ENCODE data around the gene PPIP5K2. TPM values are rescaled to one million over a fixed set of nuclear protein-coding genes. Genes with fewer than 3 reads are reported as not detected.
"Not testable (repeated sequence)": the region's sequence is repeated elsewhere in the genome, so short reads cannot be mapped to it uniquely, and the experiment has no call there.

Gene PPIP5K2
- total RNA-seq, 1 experiment from 2014 or later, result 29.7 TPM

DNA sequence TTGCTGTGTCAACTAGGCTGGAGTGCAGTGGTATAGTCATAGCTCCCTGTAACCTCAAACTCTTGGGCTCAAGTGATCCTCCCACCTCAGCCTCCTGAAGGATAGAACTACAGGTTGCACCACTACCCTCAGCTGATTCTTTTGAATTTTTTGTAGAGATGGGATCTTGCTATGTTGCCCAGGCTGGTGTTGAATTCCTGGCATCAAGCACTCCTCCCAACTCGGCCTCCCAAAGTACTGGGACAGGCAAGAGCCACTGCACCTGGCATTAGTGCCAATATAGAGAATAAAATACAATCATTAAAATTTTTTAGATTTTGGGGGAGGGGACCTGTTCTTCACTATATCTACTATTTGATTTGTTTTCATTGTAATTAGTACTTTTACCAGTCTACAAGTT is 15.4 kb downstream of the PPIP5K2 start:
- DNase-seq (ENCODE audit: unreplicated experiment), result no peak
- H3K27me3 Mint-ChIP-seq (ENCODE audit: insufficient read depth, unreplicated experiment), result no peaks in the 10 kb centered on the region
- no TSS peak for BruUV-seq (replicated peaks)
- CTCF ChIA-PET, result interaction anchor here (0.6 kb wide), 1 partner anchor 454 kb away, joined by 3 read pairs; no protein-coding TSS in a partner anchor
- no peak overlapping the region for H3K4me3 Mint-ChIP-seq (ENCODE audit: unreplicated experiment)
- H3K27ac Mint-ChIP-seq (ENCODE audit: low read depth, unreplicated experiment), result no peak overlapping the region
- peaks cover 20% of the 10 kb centered on the region for H3K36me3 Mint-ChIP-seq (ENCODE audit: insufficient read depth, unreplicated experiment)
- intact Hi-C loops (cut with micrococcal nuclease), result loop anchor here (5.0 kb wide), 2 partner anchors 353 to 453 kb away; no protein-coding TSS in a partner anchor
- H3K9me3 Mint-ChIP-seq (ENCODE audit: unreplicated experiment), result no peaks in the 10 kb centered on the region
- TF ChIP-seq, protein P1, sequence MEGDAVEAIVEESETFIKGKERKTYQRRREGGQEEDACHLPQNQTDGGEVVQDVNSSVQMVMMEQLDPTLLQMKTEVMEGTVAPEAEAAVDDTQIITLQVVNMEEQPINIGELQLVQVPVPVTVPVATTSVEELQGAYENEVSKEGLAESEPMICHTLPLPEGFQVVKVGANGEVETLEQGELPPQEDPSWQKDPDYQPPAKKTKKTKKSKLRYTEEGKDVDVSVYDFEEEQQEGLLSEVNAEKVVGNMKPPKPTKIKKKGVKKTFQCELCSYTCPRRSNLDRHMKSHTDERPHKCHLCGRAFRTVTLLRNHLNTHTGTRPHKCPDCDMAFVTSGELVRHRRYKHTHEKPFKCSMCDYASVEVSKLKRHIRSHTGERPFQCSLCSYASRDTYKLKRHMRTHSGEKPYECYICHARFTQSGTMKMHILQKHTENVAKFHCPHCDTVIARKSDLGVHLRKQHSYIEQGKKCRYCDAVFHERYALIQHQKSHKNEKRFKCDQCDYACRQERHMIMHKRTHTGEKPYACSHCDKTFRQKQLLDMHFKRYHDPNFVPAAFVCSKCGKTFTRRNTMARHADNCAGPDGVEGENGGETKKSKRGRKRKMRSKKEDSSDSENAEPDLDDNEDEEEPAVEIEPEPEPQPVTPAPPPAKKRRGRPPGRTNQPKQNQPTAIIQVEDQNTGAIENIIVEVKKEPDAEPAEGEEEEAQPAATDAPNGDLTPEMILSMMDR (IDR thresholded peaks at IDR 0.05; ENCODE audit: unreplicated experiment), result no peak
- POLR2A ChIA-PET, result interaction anchor here (0.6 to 1.8 kb wide), 3 partner anchors 16 to 326 kb away, joined by 3 to 7 read pairs (median 3); partner anchors contain the start of genes GIN1 and PPIP5K2
- H3K4me1 Mint-ChIP-seq (ENCODE audit: insufficient read depth, unreplicated experiment), result no peaks in the 10 kb centered on the region

- H3K27me3 Mint-ChIP-seq (ENCODE audit: insufficient read depth, unreplicated experiment), result no peaks in the 10 kb centered on the region
- no peak overlapping the region for H3K4me3 Mint-ChIP-seq (ENCODE audit: unreplicated experiment)
- no peak overlapping the region for H3K27ac Mint-ChIP-seq (ENCODE audit: low read depth, unreplicated experiment)
- CTCF ChIA-PET, result interaction anchor here (0.5 to 2.5 kb wide), 24 partner anchors 9 to 768 kb away, joined by 3 to 17 read pairs (median 4); partner anchors contain the start of genes GIN1 and PPIP5K2
- H3K36me3 Mint-ChIP-seq (ENCODE audit: insufficient read depth, unreplicated experiment), result peaks cover 30% of the 10 kb centered on the region
- BruUV-seq (replicated peaks), result no TSS peak
- intact Hi-C loops (cut with micrococcal nuclease), result loop anchor here (2.0 to 5.0 kb wide), 3 partner anchors 356 to 601 kb away; no protein-coding TSS in a partner anchor
- POLR2A ChIA-PET, result interaction anchor here (3.1 kb wide), 1 partner anchor 18 kb away, joined by 18 read pairs; the partner anchor contains the start of genes GIN1 and PPIP5K2
- no peak for DNase-seq (ENCODE audit: unreplicated experiment)
- no peaks in the 10 kb centered on the region for H3K9me3 Mint-ChIP-seq (ENCODE audit: unreplicated experiment)
- no peaks in the 10 kb centered on the region for H3K4me1 Mint-ChIP-seq (ENCODE audit: insufficient read depth, unreplicated experiment)
- TF ChIP-seq, protein P1 (IDR thresholded peaks at IDR 0.05; ENCODE audit: unreplicated experiment), result no peak
These were observed 18.1 kb downstream of the PPIP5K2 start for GRCh38 chr5:103138202-103138690.

DNA sequence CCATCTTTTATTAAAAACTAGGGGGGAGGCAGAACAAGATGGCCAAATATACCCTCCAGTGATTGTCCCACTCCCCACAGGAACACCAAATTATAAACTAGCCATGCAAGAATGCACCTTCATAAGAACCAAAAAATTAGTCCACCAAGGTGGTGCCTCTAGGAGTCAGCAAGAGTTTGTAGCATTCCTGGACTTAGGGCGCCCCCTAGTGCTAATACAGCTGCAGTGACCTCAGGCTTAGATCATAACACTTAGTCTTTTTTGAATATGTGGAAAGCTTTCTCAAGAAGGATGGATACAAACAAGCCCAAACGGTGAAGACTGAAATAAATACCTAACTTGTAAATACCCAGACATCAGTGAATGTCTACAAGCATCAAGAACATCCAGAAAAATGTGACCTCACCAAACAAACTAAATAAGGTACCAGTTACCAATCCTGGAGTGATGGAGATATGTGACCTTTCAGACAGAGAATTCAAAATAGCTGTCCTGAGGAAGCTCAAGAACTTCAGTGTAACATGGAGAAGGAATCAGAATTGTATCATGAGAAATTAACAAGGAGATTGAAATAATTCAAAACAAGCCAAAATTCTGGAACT is 19.3 kb downstream of the PPIP5K2 start:
- intact Hi-C loops (cut with micrococcal nuclease), result loop anchor here (1.0 to 5.0 kb wide), 6 partner anchors 98 to 603 kb away; no protein-coding TSS in a partner anchor
- TF ChIP-seq, protein P1 (IDR thresholded peaks at IDR 0.05; ENCODE audit: unreplicated experiment), result peak; percentile 95
- POLR2A ChIA-PET, result interaction anchor here (0.7 to 3.1 kb wide), 3 partner anchors 19 to 555 kb away, joined by 3 to 18 read pairs (median 3); partner anchors contain the start of genes GIN1 and PPIP5K2

GRCh38 chr5:103142132-103142531 is 22.0 kb downstream of the PPIP5K2 start:
- H3K4me3 Mint-ChIP-seq (ENCODE audit: unreplicated experiment); DNase-seq (ENCODE audit: unreplicated experiment); intact Hi-C loops (cut with micrococcal nuclease); H3K9me3 Mint-ChIP-seq (ENCODE audit: unreplicated experiment); POLR2A ChIA-PET; BruUV-seq (replicated peaks); H3K27ac Mint-ChIP-seq (ENCODE audit: low read depth, unreplicated experiment); H3K4me1 Mint-ChIP-seq (ENCODE audit: insufficient read depth, unreplicated experiment); H3K27me3 Mint-ChIP-seq (ENCODE audit: insufficient read depth, unreplicated experiment): not testable (repeated sequence)
- CTCF ChIA-PET, result interaction anchor here (0.7 kb wide), 1 partner anchor 101 kb away, joined by 5 read pairs; no protein-coding TSS in a partner anchor
- H3K36me3 Mint-ChIP-seq (ENCODE audit: insufficient read depth, unreplicated experiment), result peaks cover 36% of the 10 kb centered on the region

More for the DNA sequence above, 19.3 kb downstream of the PPIP5K2 start:
- Mint-ChIP-seq H3K36me3 (ENCODE audit: insufficient read depth, unreplicated experiment) (peaks cover 33% of the 10 kb centered on the region), H3K4me1 (ENCODE audit: insufficient read depth, unreplicated experiment) (no peaks in the 10 kb centered on the region), H3K4me3 (ENCODE audit: unreplicated experiment) (no peak overlapping the region), H3K27ac (ENCODE audit: low read depth, unreplicated experiment) (no peak overlapping the region), H3K27me3 (ENCODE audit: insufficient read depth, unreplicated experiment) (no peaks in the 10 kb centered on the region), H3K9me3 (ENCODE audit: unreplicated experiment) (no peaks in the 10 kb centered on the region)
- DNase-seq (ENCODE audit: unreplicated experiment), result peak; percentile 87
- no TSS peak for BruUV-seq (replicated peaks)
- CTCF ChIA-PET, result interaction anchor here (0.6 to 2.5 kb wide), 39 partner anchors 8 to 696 kb away, joined by 3 to 17 read pairs (median 4); partner anchors contain the start of genes GIN1 and PPIP5K2

All from MCF 10A (cell line).